ENCODE measurements around the gene AP2A2. TPM values are rescaled to one million over a fixed set of nuclear protein-coding genes. Genes with fewer than 3 reads are reported as not detected.

AP2A2 gene
- total RNA-seq, 4 donors from 2014 or later: 21.2 to 26.1 (median 25.7) TPM

GRCh38 chr11:1057806-1058205 lies 132.1 kb downstream of the AP2A2 start:
- Histone ChIP-seq H3K36me3 (no peaks in the 10 kb centered on the region), H3K4me1 (no peaks in the 10 kb centered on the region), H3K27ac (no peak overlapping the region), H3K4me3 (no peak overlapping the region), H3K9me3 (no peaks in the 10 kb centered on the region), H3K27me3 (peaks cover 20 to 27% (median 26%) of the 10 kb centered on the region in 3 donors)
- DNase-seq: no peak
- no peak for TF ChIP-seq POLR2A (IDR thresholded peaks at IDR 0.05)
- TF ChIP-seq, protein P1, sequence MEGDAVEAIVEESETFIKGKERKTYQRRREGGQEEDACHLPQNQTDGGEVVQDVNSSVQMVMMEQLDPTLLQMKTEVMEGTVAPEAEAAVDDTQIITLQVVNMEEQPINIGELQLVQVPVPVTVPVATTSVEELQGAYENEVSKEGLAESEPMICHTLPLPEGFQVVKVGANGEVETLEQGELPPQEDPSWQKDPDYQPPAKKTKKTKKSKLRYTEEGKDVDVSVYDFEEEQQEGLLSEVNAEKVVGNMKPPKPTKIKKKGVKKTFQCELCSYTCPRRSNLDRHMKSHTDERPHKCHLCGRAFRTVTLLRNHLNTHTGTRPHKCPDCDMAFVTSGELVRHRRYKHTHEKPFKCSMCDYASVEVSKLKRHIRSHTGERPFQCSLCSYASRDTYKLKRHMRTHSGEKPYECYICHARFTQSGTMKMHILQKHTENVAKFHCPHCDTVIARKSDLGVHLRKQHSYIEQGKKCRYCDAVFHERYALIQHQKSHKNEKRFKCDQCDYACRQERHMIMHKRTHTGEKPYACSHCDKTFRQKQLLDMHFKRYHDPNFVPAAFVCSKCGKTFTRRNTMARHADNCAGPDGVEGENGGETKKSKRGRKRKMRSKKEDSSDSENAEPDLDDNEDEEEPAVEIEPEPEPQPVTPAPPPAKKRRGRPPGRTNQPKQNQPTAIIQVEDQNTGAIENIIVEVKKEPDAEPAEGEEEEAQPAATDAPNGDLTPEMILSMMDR (IDR thresholded peaks at IDR 0.05 in 4 of 5, conservative IDR thresholded peaks at IDR 0.05 in 1 of 5): no peak
- no peak for ATAC-seq
- in situ Hi-C loops (cut with MboI; ENCODE audit: low sequenced_read_pairs in 4 of 4) (no loop called here), intact Hi-C loops (cut with DNase I; ENCODE audit: low total_unique reads) (no loop called here)

DNA sequence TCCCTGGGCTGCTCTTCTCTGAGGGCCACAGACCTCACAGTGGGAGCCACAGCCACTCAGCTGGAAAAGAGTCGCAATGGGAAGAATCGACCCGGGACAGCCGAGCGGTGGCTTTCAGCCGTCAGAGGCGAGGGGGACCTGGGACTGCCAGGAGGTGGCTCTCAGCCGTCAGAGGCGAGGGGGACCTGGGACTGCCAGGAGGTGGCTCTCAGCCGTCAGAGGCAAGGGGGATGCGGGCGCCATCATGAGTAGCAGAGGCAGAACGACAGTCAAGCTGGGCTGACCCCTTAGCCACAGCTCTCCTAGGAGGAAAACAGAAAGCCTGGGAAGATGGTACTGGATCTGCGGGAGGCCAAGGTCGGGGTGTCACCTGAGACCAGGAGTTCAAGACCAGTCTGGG lies 134.1 kb downstream of the AP2A2 start:
- TF ChIP-seq, protein P1 (IDR thresholded peaks at IDR 0.05 in 4 of 5, conservative IDR thresholded peaks at IDR 0.05 in 1 of 5): no peak
- no peak for TF ChIP-seq POLR2A (IDR thresholded peaks at IDR 0.05)
- no peaks in the 10 kb centered on the region for H3K9me3 ChIP-seq
- H3K27me3 ChIP-seq: peaks cover under 1 to 13% (median 12%) of the 10 kb centered on the region in 3 donors
- H3K36me3 ChIP-seq: no peaks in the 10 kb centered on the region
- in situ Hi-C loops (cut with MboI; ENCODE audit: low sequenced_read_pairs in 4 of 4) (no loop called here), intact Hi-C loops (cut with DNase I; ENCODE audit: low total_unique reads) (no loop called here)
- DNase-seq: no peak
- H3K4me3 ChIP-seq: no peak overlapping the region
- no peaks in the 10 kb centered on the region for H3K4me1 ChIP-seq
- ATAC-seq: no peak
- H3K27ac ChIP-seq: no peak overlapping the region

GRCh38 chr11:1060410-1060809 lies 134.7 kb downstream of the AP2A2 start:
- TF ChIP-seq, protein P1 (IDR thresholded peaks at IDR 0.05 in 4 of 5, conservative IDR thresholded peaks at IDR 0.05 in 1 of 5): no peak
- TF ChIP-seq POLR2A (IDR thresholded peaks at IDR 0.05): no peak
- Histone ChIP-seq H3K9me3 (no peaks in the 10 kb centered on the region), H3K4me1 (no peaks in the 10 kb centered on the region), H3K4me3 (no peak overlapping the region), H3K27me3 (peaks cover 0 to 12% (median 11%) of the 10 kb centered on the region in 3 donors), H3K36me3 (no peaks in the 10 kb centered on the region), H3K27ac (no peak overlapping the region)
- ATAC-seq: no peak
- DNase-seq: no peak
- in situ Hi-C loops (cut with MboI; ENCODE audit: low sequenced_read_pairs in 4 of 4) (no loop called here), intact Hi-C loops (cut with DNase I; ENCODE audit: low total_unique reads) (no loop called here)

GRCh38 chr11:1060852-1061616 lies 135.4 kb downstream of the AP2A2 start:
- Histone ChIP-seq H3K27me3 (peaks cover 0 to 14% (median 9%) of the 10 kb centered on the region in 3 donors), H3K36me3 (no peaks in the 10 kb centered on the region), H3K4me3 (no peak overlapping the region), H3K4me1 (no peaks in the 10 kb centered on the region), H3K9me3 (no peaks in the 10 kb centered on the region), H3K27ac (no peak overlapping the region)
- DNase-seq (no peak), ATAC-seq (no peak)
- TF ChIP-seq, protein P1 (IDR thresholded peaks at IDR 0.05 in 4 of 5, conservative IDR thresholded peaks at IDR 0.05 in 1 of 5): no peak
- TF ChIP-seq POLR2A (IDR thresholded peaks at IDR 0.05): no peak
- intact Hi-C loops (cut with DNase I; ENCODE audit: low total_unique reads) (no loop called here), in situ Hi-C loops (cut with MboI; ENCODE audit: low sequenced_read_pairs in 4 of 4) (no loop called here)

Other genes starting within 250 kb of the AP2A2 start
- gene DEAF1, start 230.6 kb upstream of the AP2A2 start, total RNA-seq: 10 to 100 TPM; 14.8 to 42.4 (median 25.2) TPM
- 10 to 100 TPM in 3 of 4 donors, 1 to 10 TPM in 1; 3.2 to 22.3 (median 14.3) TPM for gene TMEM80, start 230.1 kb upstream of the AP2A2 start, total RNA-seq
- 1 to 10 TPM in 3 of 4 donors, under 1 TPM in 1; 0.42 to 3.3 (median 1.8) TPM for gene EPS8L2, start 219.6 kb upstream of the AP2A2 start, total RNA-seq
- 100 to 1,000 TPM in 3 of 4 donors, 10 to 100 TPM in 1; 98.6 to 167 (median 153) TPM for gene TALDO1, start 178.4 kb upstream of the AP2A2 start, total RNA-seq
- 10 to 100 TPM in 2 of 4 donors, 1 to 10 TPM in 2; 3.5 to 10.6 (median 9.4) TPM for gene GATD1, start 148.4 kb upstream of the AP2A2 start, total RNA-seq
- gene CEND1, start 135.8 kb upstream of the AP2A2 start, total RNA-seq: under 1 TPM in 1 of 4 donors, not detected in 3; 0.20 TPM
- gene SLC25A22, start 127.6 kb upstream of the AP2A2 start, total RNA-seq: 1 to 10 TPM in 2 of 4 donors, under 1 TPM in 1, not detected in 1; 0.80 to 1.5 (median 1.0) TPM
- 10 to 100 TPM in 2 of 4 donors, 1 to 10 TPM in 2; 6.3 to 35.7 (median 10.2) TPM for gene PIDD1, start 120.6 kb upstream of the AP2A2 start, total RNA-seq
- 100 to 1,000 TPM; 314 to 600 (median 440) TPM for gene RPLP2, start 115.9 kb upstream of the AP2A2 start, total RNA-seq
- gene PNPLA2, start 107.0 kb upstream of the AP2A2 start, total RNA-seq: 10 to 100 TPM; 58.9 to 93.3 (median 91.7) TPM
- gene CRACR2B, start 98.0 kb upstream of the AP2A2 start, total RNA-seq: 1 to 10 TPM; 3.3 to 4.5 (median 4.0) TPM
- 100 to 1,000 TPM in 3 of 4 donors, 10 to 100 TPM in 1; 77.0 to 206 (median 169) TPM for gene CD151, start 92.9 kb upstream of the AP2A2 start, total RNA-seq
- gene POLR2L, start 83.3 kb upstream of the AP2A2 start, total RNA-seq: 10 to 100 TPM; 66.0 to 94.6 (median 81.2) TPM
- gene TSPAN4, start 83.0 kb upstream of the AP2A2 start, total RNA-seq: 10 to 100 TPM; 14.4 to 34.8 (median 21.5) TPM
- gene CHID1, start 15.1 kb upstream of the AP2A2 start, total RNA-seq: 10 to 100 TPM; 23.3 to 43.2 (median 33.1) TPM
- not detected for gene MUC6, start 110.8 kb downstream of the AP2A2 start, total RNA-seq
- under 1 TPM in 1 of 4 donors, not detected in 3; 0.90 TPM for gene MUC2, start 149.0 kb downstream of the AP2A2 start, total RNA-seq
- gene MUC5AC, start 232.1 kb downstream of the AP2A2 start, total RNA-seq: not detected